ENCODE data around the gene PDE4DIP. TPM values are rescaled to one million over a fixed set of nuclear protein-coding genes. Genes with fewer than 3 reads are reported as not detected.
"Not testable (repeated sequence)": the region's sequence is repeated elsewhere in the genome, so short reads cannot be mapped to it uniquely, and the experiment has no call there.

Gene PDE4DIP
- 10 to 100 TPM; 43.8 to 53.5 TPM for total RNA-seq

DNA sequence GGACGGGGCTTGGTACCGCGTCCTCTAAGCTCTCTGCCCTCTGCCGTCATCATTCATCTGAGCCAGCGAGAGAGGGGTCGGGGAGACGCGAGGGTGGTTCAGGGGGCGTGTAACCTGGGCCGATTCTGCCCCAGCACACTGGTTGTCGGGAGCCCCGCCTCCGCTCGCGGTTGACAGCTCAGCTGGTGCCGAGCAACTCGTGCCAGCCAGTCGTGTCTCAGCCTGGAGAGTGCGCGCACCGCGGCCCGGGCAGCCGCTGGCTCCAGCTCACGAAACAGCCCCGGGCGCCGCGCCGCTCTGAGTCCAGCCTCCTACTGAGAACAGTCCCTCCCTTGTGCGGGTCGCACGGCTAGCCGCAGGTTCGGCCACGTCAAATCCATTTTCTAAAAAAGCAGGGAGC, at the start of gene PDE4DIP:
Gene PDE4DIP (plus strand): TSS at position 209 of the 400 bp plus-strand sequence. CDS start 347 bp downstream, outside the sequence.
- H3K4me3 ChIP-seq; H3K9ac ChIP-seq (ENCODE audit: low read depth in 2 of 2, low read length in 2 of 2); H3K36me3 ChIP-seq; DNase-seq; H3K9me3 ChIP-seq; intact Hi-C loops (cut with DNase I); H3K27me3 ChIP-seq; H3K27ac ChIP-seq; H3K4me1 ChIP-seq: not testable (repeated sequence)

DNA sequence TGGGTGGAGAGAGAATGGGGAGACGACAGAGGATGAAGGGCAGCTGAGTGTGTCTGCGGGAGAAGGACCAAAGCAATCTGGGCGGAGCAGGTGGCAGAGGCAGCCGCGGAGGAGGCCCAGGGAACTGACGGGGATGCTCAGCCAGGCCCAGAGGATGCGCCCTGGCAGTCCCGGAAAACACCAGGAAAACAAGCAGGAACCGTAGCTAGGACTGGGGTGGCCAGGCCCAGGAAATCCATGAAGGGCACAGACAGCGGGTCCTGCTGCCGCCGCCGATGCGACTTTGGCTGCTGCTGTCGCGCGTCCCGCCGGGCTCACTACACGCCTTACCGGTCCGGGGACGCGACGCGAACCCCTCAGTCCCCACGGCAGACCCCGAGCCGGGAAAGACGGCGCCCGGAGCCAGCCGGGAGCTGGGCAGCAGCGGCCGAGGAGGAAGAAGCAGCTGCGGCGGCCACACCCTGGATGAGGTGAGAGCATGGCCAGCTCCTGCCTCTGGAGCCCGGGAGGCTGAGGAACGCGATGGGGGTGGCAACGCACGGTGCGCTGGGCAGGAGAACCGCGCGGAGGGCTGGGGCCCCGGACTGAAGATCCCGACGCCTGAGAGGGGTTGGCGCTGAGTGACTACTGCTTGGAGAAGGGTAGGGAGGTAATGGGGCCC, 35.8 kb upstream of the PDE4DIP start:
- intact Hi-C loops (cut with DNase I); DNase-seq; H3K36me3 ChIP-seq; H3K4me3 ChIP-seq; H3K27me3 ChIP-seq; H3K27ac ChIP-seq; H3K9me3 ChIP-seq; H3K4me1 ChIP-seq; H3K9ac ChIP-seq (ENCODE audit: low read depth in 2 of 2, low read length in 2 of 2): not testable (repeated sequence)

DNA sequence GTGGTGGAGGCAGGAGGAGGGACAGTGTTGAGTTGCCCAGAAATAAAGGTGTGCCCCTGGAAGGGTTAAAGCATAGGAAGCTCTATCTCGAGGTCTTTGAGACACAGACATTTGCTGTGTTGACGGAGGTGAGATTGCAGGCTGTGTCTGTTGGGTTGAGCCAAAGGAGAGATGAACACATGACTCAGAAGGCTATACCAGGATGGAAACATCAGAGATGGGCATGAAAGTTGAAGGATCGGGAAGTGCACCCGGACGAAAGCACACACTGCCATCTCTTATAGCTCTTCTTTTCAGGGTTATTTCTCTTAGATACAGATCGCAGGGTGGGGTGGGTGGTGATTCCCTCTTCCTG, 35.3 kb upstream of the PDE4DIP start:
- H3K27ac ChIP-seq; intact Hi-C loops (cut with DNase I); H3K4me3 ChIP-seq; H3K27me3 ChIP-seq; H3K4me1 ChIP-seq; H3K36me3 ChIP-seq; DNase-seq; H3K9ac ChIP-seq (ENCODE audit: low read depth in 2 of 2, low read length in 2 of 2); H3K9me3 ChIP-seq: not testable (repeated sequence)

DNA sequence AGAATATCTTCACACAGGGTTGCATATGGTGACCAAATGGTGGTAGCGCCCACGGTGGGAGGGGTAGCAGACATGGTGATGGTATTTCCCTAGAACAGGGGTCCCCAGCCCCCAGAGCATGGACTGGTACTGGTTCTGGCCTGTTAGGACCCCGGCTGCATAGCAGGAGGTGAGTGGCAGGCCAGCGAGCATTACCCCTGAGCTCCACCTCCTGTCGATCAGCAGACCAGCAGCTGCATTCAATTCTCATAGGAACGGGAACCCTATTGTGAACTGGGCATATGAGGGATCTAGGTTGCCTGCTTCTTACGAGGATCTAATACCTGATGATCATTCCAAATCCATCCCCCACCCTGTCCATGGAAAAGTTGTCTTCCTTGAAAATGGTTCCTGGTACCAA, 22.0 kb upstream of the PDE4DIP start:
- DNase-seq; H3K9ac ChIP-seq (ENCODE audit: low read depth in 2 of 2, low read length in 2 of 2); H3K27me3 ChIP-seq; H3K4me3 ChIP-seq; H3K4me1 ChIP-seq; H3K27ac ChIP-seq; H3K9me3 ChIP-seq; intact Hi-C loops (cut with DNase I); H3K36me3 ChIP-seq: not testable (repeated sequence)

DNA sequence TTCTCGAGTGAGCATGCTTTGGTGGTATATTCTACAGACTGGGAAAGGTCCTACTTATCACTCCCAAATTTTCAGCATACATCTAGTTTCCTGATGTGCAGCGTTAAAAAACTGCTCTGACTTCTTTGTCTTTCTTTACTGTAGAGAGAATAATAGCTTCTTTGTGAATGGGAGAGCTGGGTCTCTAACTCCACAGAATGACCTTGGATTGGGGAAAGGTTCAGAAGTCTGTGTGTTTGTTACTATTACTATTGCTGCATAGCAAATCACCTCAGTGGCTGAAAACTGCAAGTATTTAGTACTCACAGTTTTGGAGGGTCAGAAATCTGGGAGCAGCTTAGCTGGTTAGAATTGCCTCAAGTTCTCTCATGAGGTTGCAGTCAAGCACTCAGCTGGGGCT, 20.4 kb upstream of the PDE4DIP start:
- H3K9me3 ChIP-seq; H3K4me1 ChIP-seq; H3K36me3 ChIP-seq; H3K9ac ChIP-seq (ENCODE audit: low read depth in 2 of 2, low read length in 2 of 2); intact Hi-C loops (cut with DNase I); H3K27me3 ChIP-seq; H3K27ac ChIP-seq; H3K4me3 ChIP-seq; DNase-seq: not testable (repeated sequence)

DNA sequence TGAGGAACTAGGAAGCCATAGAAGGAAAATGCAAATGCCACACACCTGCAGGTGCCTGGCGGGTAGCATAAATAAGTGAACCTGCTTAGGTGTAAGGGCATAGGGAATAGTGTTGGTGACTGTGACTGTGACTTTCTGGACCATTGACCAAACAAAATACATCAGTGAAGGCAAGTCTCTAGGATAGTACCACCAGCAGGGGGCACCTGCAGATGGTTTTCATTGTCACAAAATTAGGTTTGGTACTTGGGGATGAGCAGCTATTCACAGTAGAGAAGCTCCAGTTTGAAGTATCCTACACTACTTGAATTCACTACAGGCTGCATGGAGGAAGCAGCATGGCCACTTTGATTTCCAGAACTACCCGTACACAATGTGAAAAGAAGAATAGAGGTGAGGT, 19.2 kb upstream of the PDE4DIP start:
- H3K4me3 ChIP-seq; H3K9me3 ChIP-seq; intact Hi-C loops (cut with DNase I); H3K9ac ChIP-seq (ENCODE audit: low read depth in 2 of 2, low read length in 2 of 2); H3K27ac ChIP-seq; H3K36me3 ChIP-seq; DNase-seq; H3K4me1 ChIP-seq; H3K27me3 ChIP-seq: not testable (repeated sequence)

DNA sequence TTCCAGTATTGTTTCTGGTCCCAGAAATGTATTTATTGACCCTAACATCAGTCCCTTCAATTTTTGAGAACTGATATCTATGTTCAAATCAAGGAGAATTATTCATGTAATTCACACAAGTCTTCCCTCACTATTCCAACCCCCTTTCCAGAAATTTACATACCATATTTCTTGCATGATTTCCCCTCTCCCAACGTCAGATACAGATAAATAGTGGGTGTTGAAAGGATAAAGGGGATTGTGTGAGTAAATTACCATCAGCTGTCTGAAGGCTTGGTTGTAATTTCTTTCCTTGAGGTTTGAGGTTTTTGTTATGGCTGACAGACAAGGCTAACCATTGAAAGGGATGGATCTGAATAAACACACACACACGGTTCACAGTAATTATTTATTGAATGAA, 15.7 kb upstream of the PDE4DIP start:
- H3K36me3 ChIP-seq; H3K4me3 ChIP-seq; H3K9ac ChIP-seq (ENCODE audit: low read depth in 2 of 2, low read length in 2 of 2); H3K27me3 ChIP-seq; H3K9me3 ChIP-seq; intact Hi-C loops (cut with DNase I); DNase-seq; H3K27ac ChIP-seq; H3K4me1 ChIP-seq: not testable (repeated sequence)

DNA sequence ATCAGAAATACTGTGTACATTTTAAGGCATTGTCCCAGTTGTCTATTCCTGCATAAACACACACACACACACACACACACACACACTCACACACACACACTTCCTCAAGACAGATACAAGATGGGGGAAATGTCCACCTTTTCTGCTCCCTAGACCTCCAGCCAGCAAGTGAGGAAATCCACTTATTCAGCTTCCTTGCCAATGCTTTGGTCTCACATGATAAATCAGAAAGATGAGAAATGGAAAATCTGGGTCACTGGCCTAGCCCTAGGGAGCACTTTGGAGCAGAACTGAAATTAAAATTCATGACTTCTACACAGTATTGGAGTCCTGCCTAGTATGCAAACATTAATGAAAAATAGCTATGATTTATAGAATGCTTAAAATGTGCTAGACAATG, 15.3 kb upstream of the PDE4DIP start:
- intact Hi-C loops (cut with DNase I); H3K4me3 ChIP-seq; H3K9ac ChIP-seq (ENCODE audit: low read depth in 2 of 2, low read length in 2 of 2); H3K36me3 ChIP-seq; H3K9me3 ChIP-seq; H3K27ac ChIP-seq; H3K27me3 ChIP-seq; H3K4me1 ChIP-seq; DNase-seq: not testable (repeated sequence)

DNA sequence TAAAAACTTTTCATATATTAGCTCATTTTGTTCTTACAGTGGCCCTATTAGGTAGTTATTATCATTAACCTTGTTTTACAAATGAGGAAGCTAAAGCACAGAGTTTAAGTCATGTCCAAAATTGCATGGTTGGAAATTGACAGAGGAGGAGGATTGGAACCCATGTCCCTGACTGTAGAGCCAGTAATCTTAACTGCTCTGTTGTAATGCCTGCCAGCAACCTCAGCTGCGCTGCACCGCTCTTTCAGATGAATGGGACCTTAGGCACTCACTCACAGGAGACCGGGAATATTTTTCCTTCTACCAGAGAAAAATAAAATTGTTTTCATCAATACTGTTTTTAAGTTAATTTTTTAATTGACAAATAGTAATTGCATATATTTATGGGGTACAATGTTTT, 14.9 kb upstream of the PDE4DIP start:
- intact Hi-C loops (cut with DNase I): not testable (repeated sequence)

DNA sequence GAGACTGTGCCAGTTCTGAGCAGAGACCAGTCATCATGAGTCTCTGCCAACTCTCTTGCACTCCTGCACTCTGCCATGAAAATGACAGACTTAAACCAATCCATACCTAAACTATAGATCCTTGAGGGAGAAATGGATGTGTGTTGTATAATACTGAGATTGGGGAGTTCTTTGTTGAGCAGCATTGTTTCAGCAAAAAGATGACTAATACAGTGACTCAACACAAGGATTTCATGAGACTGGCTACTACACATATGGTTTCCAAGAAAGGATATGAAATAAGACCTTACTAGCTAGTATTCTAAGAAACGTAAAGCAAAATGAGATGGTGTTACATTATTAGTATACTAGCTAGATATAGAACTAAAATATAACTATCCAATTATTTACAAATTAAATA, 3.0 kb upstream of the PDE4DIP start:
- H3K27ac ChIP-seq; H3K9me3 ChIP-seq; H3K4me3 ChIP-seq; intact Hi-C loops (cut with DNase I); H3K9ac ChIP-seq (ENCODE audit: low read depth in 2 of 2, low read length in 2 of 2); H3K27me3 ChIP-seq; H3K36me3 ChIP-seq; H3K4me1 ChIP-seq; DNase-seq: not testable (repeated sequence)

More for the DNA sequence above, 14.9 kb upstream of the PDE4DIP start:
- H3K9me3 ChIP-seq; H3K27me3 ChIP-seq; H3K36me3 ChIP-seq; DNase-seq; H3K27ac ChIP-seq; H3K9ac ChIP-seq (ENCODE audit: low read depth in 2 of 2, low read length in 2 of 2); H3K4me3 ChIP-seq; H3K4me1 ChIP-seq: not testable (repeated sequence)

DNA sequence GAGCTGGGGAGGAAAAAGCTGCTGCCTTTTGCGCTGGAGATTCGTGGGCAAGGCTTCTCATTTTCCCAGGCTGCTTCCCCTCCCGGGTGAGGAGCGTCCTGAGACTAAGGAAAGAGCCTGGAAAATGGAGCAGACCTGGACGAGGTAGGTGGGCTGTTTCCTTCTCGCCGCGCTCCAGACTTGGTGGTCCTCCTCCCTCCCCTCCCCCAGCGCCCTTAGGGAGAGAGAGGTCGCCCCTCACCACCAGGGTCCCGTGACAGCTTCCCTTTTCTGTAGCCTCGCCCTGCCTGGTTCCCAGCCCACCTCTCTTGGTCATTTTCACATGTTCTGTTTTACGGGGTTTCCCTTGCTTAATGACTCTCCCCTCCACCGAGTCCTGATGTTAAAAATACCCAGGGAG, 423 bp downstream of the PDE4DIP start:
- H3K36me3 ChIP-seq; H3K27me3 ChIP-seq; H3K9ac ChIP-seq (ENCODE audit: low read depth in 2 of 2, low read length in 2 of 2); intact Hi-C loops (cut with DNase I); H3K27ac ChIP-seq; DNase-seq; H3K9me3 ChIP-seq; H3K4me1 ChIP-seq; H3K4me3 ChIP-seq: not testable (repeated sequence)

DNA sequence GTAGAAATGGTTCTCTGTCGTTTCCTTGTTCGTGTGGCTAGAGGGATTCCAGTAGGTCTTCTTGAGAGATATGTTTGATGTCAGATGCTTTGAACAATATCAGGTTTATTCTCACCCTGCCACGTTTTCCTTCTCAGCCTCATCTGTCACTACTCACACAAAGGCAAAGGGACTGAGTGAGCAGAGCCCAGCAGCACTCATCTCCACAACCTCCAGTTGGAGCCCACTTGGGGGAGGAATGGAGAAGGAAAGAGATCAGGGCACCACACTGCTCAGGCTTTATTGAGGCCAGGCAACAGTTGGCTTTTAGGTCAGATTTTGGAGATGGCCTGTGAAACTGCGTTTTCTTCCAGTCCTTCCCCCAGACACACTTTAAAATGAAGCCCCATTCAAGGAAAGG, 840 bp downstream of the PDE4DIP start:
- H3K36me3 ChIP-seq; DNase-seq; H3K9me3 ChIP-seq; H3K9ac ChIP-seq (ENCODE audit: low read depth in 2 of 2, low read length in 2 of 2); H3K27me3 ChIP-seq; H3K27ac ChIP-seq; H3K4me1 ChIP-seq; intact Hi-C loops (cut with DNase I); H3K4me3 ChIP-seq: not testable (repeated sequence)

DNA sequence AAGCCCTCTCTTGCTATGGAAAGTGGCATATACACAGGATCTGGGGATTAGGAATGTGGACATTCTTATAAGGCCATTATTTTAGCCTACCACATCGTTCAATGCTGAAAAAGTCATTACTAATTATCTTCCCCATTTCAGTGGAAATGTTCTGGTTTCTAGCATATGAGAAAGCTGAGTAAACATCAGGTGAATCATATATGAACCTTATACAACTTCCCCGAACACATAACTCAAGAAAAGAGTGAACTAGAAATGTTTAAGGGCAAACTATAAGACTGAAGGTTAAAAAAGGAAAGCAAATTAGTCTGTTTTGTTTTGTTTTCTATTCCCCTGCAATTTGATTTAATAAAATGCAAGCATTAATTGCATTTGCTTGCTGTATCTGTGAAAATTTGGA, 6.1 kb downstream of the PDE4DIP start:
- intact Hi-C loops (cut with DNase I); H3K36me3 ChIP-seq; H3K4me3 ChIP-seq; DNase-seq; H3K9ac ChIP-seq (ENCODE audit: low read depth in 2 of 2, low read length in 2 of 2); H3K27ac ChIP-seq; H3K9me3 ChIP-seq; H3K27me3 ChIP-seq; H3K4me1 ChIP-seq: not testable (repeated sequence)

DNA sequence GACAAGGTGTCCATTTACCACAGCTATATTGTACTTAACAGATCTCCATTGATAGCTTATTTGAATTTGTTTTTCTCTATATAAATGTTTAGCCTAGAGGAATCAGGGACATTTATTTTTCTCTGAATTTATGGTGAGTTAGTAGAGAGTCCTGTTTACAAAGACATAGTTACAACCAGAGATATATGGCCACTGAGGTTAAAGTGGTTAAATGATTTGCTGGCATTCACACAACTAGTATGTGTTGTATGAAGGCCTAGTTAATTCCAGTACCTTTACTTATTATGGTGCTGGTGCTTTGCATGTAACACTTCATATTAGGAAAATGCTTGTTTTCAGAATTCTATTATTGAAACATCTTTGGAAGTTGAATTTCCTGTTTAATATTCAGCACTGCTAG, 6.6 kb downstream of the PDE4DIP start:
- H3K9ac ChIP-seq (ENCODE audit: low read depth in 2 of 2, low read length in 2 of 2); H3K4me3 ChIP-seq; H3K36me3 ChIP-seq; H3K9me3 ChIP-seq; H3K4me1 ChIP-seq; H3K27me3 ChIP-seq; DNase-seq; H3K27ac ChIP-seq; intact Hi-C loops (cut with DNase I): not testable (repeated sequence)

Data from colonic mucosa (tissue), 4 donors.